Heart right ventricle (tissue), 16 donors: Measurements from ENCODE around the gene LCE3C. TPM values are rescaled to one million over a fixed set of nuclear protein-coding genes. Genes with fewer than 3 reads are reported as not detected.
"Not testable (repeated sequence)": the region's sequence is repeated elsewhere in the genome, so short reads cannot be mapped to it uniquely, and the experiment has no call there.

Experiments
- ATAC-seq, 8 donors: fragments of 200-7000 bp; cut with Tn5 transposase; one replicate each; pipeline ENCODE4 v1.9.1; 2020; ENCODE audit warnings: mild to moderate bottlenecking in 8 of 8, moderate library complexity in 8 of 8, moderate number of reproducible peaks in 1 of 8
- DNase-seq, 2 donors: peaks; one replicate each; pipeline ENCODE4 v3.0.0-alpha.2; 2020
- H3K27ac ChIP-seq, 10 donors: fragments of 200-600 bp; sonication (generic) in 2 of 10; one replicate each; pipeline versions ENCODE4 v1.5.0 to v1.8.0; 2020 to 2022; ENCODE audit warnings: mild to moderate bottlenecking in 3 of 10
- H3K27me3 ChIP-seq, 7 donors: fragments of 200-600 bp; one replicate each; pipeline ENCODE4 v1.8.0; 2021 to 2022; ENCODE audit warnings: mild to moderate bottlenecking in 2 of 7
- H3K36me3 ChIP-seq, 9 donors: fragments of 200-600 bp; sonication (generic) in 1 of 9; one replicate each; pipeline versions ENCODE4 v1.5.0 to v1.8.0; 2020 to 2022; ENCODE audit warnings: mild to moderate bottlenecking in 2 of 9
- H3K4me1 ChIP-seq, 9 donors: fragments of 200-600 bp; sonication (generic) in 1 of 9; one replicate each; pipeline versions ENCODE4 v1.5.0 to v1.8.0; 2020 to 2022; ENCODE audit warnings: mild to moderate bottlenecking in 4 of 9
- H3K4me3 ChIP-seq, 10 donors: fragments of 200-600 bp; sonication (generic) in 2 of 10; one replicate each; pipeline versions ENCODE4 v1.5.0 to v1.8.0; 2020 to 2022; ENCODE audit warnings: mild to moderate bottlenecking in 7 of 10, moderate library complexity in 2 of 10
- H3K9me3 ChIP-seq, 11 donors: fragments of 200-600 bp in 10 of 11; sonication (generic) in 2 of 11; one replicate each; pipeline versions ENCODE4 v1.5.0 to v1.8.0; 2013 to 2022; ENCODE audit warnings: mild to moderate bottlenecking in 2 of 11, control low read depth in 1 of 11, moderate library complexity in 1 of 11
- WGBS, 2 donors: extraction: QIAGEN DNeasy Blood & Tissue Kit; methylation state at CpG; one replicate each; pipeline ENCODE4 v1.1.7; 2013; ENCODE audit warnings: inconsistent platforms in 1 of 2; 5-methylcytosine and 5-hydroxymethylcytosine counted together
- intact Hi-C, 10 donors: fragments of 100-400 bp; cut with DNase I; formaldehyde crosslinking; loops; one replicate each; pipeline versions ENCODE4 v1.11.1 to v1.14.2; 2022
- polyA plus RNA-seq, 2 donors: library from polyadenylated mRNA; stranded (reverse); fragments of 200-250 nt; gene quantifications; one replicate each; pipeline ENCODE4 v1.2.3, GENCODE V29; 2013
- total RNA-seq, 10 donors: library from RNA; stranded (reverse); fragmentation: NEBNext Ultra II Directional in 3 of 10; extraction: Animal tissue kit (Norgen Biotek cat#: 25700) in 3 of 10; gene quantifications; one replicate each; pipeline versions ENCODE4 v1.2.1 to v1.2.4, GENCODE V29; 2021 to 2023
- TF ChIP-seq, protein P1 (sequence below), 9 donors: fragments of 200-600 bp; sonication (generic) in 2 of 9; IDR thresholded peaks; one replicate each; pipeline versions ENCODE4 v1.5.0 to v1.8.0; 2021 to 2022; ENCODE audit warnings: antibody characterized with exemption in 9 of 9, mild to moderate bottlenecking in 5 of 9, moderate library complexity in 1 of 9
- donor health status: Arrhythmogenic right ventricular cardiomyopathy.
- donor health status: ischemic (EF 13 %, LVEDD 7.1; RV severe dilation, severe dysfunction).
- donor health status: healthy with polysubstance abuse.
- donor health status: DM: no; HTN: yes; CAD: no.
- donor health status: DM: no; HTN: no; CAD: no.
- donor health status: ischemic (EF 25% LVEDD 6.9; RV normal size, moderate dysfunction).
- donor health status: ischemic (EF 25% LVEDD 5.7; RV mildly dilated, moderate dysfunction).
- donor health status: healthy.
- donor health status: DM: yes; HTN: yes; CAD: no.
- donor health status: Ischemic cardiomyopathy.
- donor health status: ischemic (EF 35%, LVEDD 5.7; RV mildly dilated, moderate dysfunction).
- donor health status: nonischemic (EF 11% LVEDD 7.7; RV severe dilation, severe dysfunction).
- donor health status: DM: yes; HTN: yes; CAD: no.
- donor health status: PGD.
- donor health status: ischemic (EF 29% LVEDD 5.4; RV normal size, mild dysfunction).
- donor health status: nonischemic (EF 23%, LVEDD 6.1; RV moderate dilation, normal function).

LCE3C gene
- total and polyA plus RNA-seq, 12 donors, result not detected

DNA sequence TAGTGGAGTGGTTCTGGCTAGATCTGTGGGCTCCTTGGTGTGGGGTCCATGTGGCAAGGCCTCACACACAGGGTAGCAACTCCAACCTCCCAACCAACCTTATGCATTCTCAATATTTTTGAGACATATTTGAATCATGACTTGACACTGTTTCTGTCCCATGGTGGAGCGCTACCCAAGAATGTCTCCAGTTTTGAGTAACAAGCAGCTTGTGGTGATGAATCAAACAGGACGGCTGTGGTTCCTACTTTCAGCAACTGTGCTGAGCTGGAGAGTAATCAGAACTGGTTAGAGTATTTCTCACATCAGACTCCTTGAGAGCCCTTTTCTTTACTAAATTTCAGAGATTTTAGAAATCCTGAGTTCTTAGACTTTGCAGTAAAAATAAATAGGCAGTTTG, 22.9 kb upstream of the LCE3C start:
- ATAC-seq (no peak), DNase-seq (no peak)
- no peaks in the 10 kb centered on the region for H3K4me1 ChIP-seq
- H3K36me3 ChIP-seq, result no peaks in the 10 kb centered on the region
- TF ChIP-seq, protein P1, sequence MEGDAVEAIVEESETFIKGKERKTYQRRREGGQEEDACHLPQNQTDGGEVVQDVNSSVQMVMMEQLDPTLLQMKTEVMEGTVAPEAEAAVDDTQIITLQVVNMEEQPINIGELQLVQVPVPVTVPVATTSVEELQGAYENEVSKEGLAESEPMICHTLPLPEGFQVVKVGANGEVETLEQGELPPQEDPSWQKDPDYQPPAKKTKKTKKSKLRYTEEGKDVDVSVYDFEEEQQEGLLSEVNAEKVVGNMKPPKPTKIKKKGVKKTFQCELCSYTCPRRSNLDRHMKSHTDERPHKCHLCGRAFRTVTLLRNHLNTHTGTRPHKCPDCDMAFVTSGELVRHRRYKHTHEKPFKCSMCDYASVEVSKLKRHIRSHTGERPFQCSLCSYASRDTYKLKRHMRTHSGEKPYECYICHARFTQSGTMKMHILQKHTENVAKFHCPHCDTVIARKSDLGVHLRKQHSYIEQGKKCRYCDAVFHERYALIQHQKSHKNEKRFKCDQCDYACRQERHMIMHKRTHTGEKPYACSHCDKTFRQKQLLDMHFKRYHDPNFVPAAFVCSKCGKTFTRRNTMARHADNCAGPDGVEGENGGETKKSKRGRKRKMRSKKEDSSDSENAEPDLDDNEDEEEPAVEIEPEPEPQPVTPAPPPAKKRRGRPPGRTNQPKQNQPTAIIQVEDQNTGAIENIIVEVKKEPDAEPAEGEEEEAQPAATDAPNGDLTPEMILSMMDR (IDR thresholded peaks at IDR 0.05), result no peak
- no peak overlapping the region for H3K27ac ChIP-seq
- intact Hi-C loops, result no loop called here
- H3K9me3 ChIP-seq, result no peaks in the 10 kb centered on the region
- H3K4me3 ChIP-seq, result no peak overlapping the region
- peaks cover 0 to 19% (median 0%) of the 10 kb centered on the region in 7 donors for H3K27me3 ChIP-seq
- WGBS, 2 donors, result 90% methylated on average over 2 of the region's 2 CpGs

DNA sequence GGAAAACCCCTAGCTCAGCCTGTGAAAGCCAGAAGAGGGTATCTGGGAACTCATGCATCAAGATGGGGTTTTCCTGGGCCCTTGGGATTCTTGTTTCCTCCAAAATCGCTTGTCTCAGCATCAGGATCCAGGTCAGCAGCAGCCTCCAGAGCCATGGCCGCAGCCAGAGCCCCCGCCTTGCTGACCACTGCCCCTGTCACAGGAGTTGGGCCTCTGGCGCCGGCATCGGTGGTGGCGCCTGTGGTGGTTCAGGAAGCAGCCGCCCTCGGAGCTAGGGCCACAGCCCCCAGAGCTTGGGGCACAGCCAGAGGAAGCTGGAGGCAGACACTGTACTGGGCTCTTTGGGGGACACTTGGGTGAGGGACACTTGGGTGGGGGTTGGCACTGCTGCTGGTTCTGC, 20.5 kb upstream of the LCE3C start:
- H3K36me3 ChIP-seq, H3K4me3 ChIP-seq, H3K4me1 ChIP-seq, H3K9me3 ChIP-seq, DNase-seq, intact Hi-C loops, H3K27ac ChIP-seq, H3K27me3 ChIP-seq, ATAC-seq: not testable (repeated sequence)
- WGBS, 2 donors, result 81 to 82% methylated on average over 7 to 9 of the region's 9 CpGs

DNA sequence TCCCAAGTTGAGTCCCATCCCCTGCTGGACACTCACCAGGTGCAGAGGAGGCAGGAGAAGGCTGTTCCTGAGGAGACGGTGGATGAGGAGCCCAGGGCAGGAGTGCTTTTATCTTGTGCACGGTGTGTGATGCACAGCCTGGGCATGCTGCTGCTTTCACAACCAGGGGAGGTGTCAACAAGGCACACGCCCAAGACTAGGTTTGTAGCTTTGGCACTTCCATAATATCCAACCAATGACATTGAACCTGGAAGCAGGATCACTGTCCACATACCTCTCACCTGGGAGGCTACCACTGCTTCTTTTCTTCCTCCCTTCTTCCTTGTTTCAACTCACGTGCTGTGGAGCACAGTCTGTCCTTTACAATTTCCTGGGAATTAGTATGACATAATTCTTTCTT, 19.6 kb upstream of the LCE3C start, which contains the start of gene LCE3D:
Gene LCE3D (minus strand): TSS at position 84 of the 400 bp plus-strand sequence. CDS start 580 bp downstream, outside the sequence.
- no peaks in the 10 kb centered on the region for H3K36me3 ChIP-seq
- intact Hi-C loops, result loop anchor here in 1 of 10 donors (5.0 kb wide), 1 partner anchor 42 kb away; the partner anchor contains the start of gene LCE3A
- ATAC-seq (no peak), DNase-seq (no peak)
- TF ChIP-seq, protein P1 (IDR thresholded peaks at IDR 0.05), result no peak
- no peak within 1 kb of the TSS for H3K27ac ChIP-seq
- H3K4me3 ChIP-seq, result no peak within 1 kb of the TSS
- no peaks in the 10 kb centered on the region for H3K9me3 ChIP-seq
- H3K27me3 ChIP-seq, result peaks cover 0 to 5% (median 0%) of the 10 kb centered on the region in 7 donors
- WGBS, 2 donors, result 69 to 70% methylated on average over 4 of the region's 4 CpGs
- H3K4me1 ChIP-seq, result no peaks in the 10 kb centered on the region

DNA sequence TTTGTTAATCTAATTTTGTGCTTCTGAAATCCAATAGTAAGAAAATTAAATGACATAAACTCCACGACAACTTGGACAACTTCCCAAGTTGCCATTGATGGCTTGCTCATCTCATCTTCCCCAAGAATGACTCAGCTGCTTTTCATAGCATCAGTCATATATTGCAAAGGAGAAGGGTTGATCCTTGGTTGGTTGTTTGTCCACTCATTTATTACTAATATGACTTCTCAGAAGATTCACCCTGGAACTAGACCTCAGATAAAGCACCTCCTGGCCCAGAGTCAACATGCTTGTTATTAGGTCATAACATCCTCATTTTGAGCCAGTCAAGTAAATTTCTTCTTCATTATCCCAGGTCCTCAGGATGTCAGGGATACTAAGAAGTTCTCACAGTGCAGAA, 17.4 kb upstream of the LCE3C start:
- Histone ChIP-seq H3K4me3 (no peak overlapping the region), H3K27me3 (peaks cover 0 to 5% (median 0%) of the 10 kb centered on the region in 7 donors), H3K27ac (no peak overlapping the region), H3K9me3 (peaks cover 0 to 8% (median 0%) of the 10 kb centered on the region in 11 donors), H3K4me1 (no peaks in the 10 kb centered on the region), H3K36me3 (no peaks in the 10 kb centered on the region)
- intact Hi-C loops, result loop anchor here in 1 of 10 donors (5.0 kb wide), 1 partner anchor 40 kb away; the partner anchor contains the start of gene LCE3A
- TF ChIP-seq, protein P1 (IDR thresholded peaks at IDR 0.05), result no peak
- DNase-seq, result no peak
- ATAC-seq, result no peak
- 66 to 74% methylated on average over 1 of the region's 1 CpG for WGBS, 2 donors

DNA sequence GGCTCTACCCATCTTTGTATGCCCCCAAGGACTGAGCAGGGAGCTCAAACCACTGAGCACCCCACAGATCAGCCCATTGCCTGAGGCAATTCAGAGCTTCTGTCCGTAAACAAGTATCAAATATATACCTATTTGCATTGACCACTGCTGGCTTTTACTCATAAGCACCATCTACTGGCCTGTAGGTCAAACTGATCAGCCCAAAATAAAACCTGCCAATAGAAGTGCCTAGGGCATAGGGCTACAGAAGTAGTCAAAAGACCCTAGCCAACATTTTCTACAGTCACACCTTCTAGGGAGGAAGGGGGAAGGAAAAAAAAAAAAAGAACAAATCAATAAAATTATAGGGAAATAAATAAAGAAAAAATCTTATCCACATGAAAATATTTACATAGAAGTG, 14.4 kb upstream of the LCE3C start:
- no peak for ATAC-seq
- TF ChIP-seq, protein P1 (IDR thresholded peaks at IDR 0.05), result no peak
- H3K36me3 ChIP-seq, result no peaks in the 10 kb centered on the region
- intact Hi-C loops, result no loop called here
- no peak for DNase-seq
- H3K4me3 ChIP-seq, result no peak overlapping the region
- no peaks in the 10 kb centered on the region for H3K27me3 ChIP-seq
- no peaks in the 10 kb centered on the region for H3K4me1 ChIP-seq
- WGBS, 2 donors, result 36 to 46% methylated on average over 1 of the region's 1 CpG
- H3K27ac ChIP-seq, result no peak overlapping the region
- peaks cover 0 to 8% (median 0%) of the 10 kb centered on the region in 11 donors for H3K9me3 ChIP-seq
